COLO668 (cell line): ENCODE data around the gene DMRTB1.

ENCODE experiments used
- DNase-seq: peaks from one replicate; lab custom pipeline; 2025; ENCODE audit not compliant: unreplicated experiment; lab: John Stamatoyannopoulos, UW

DMRTB1 gene

GRCh38 chr1:53459321-53460175 lies at the start of gene DMRTB1:
DMRTB1 (plus strand) TSS chr1:53459399; CDS start chr1:53459454, 55 bp downstream.
- no peak for DNase-seq

- DNase-seq, result no peak
These were observed 49.5 kb upstream of the DMRTB1 start for GRCh38 chr1:53409695-53410094.

GRCh38 chr1:53410100-53410541 lies 49.1 kb upstream of the DMRTB1 start:
- no peak for DNase-seq

GRCh38 chr1:53410701-53411100 lies 48.5 kb upstream of the DMRTB1 start:
- DNase-seq, result no peak

- DNase-seq, result no peak
These were observed 47.6 kb upstream of the DMRTB1 start for GRCh38 chr1:53411541-53412152.

GRCh38 chr1:53412285-53413174 lies 46.7 kb upstream of the DMRTB1 start:
- no peak for DNase-seq

- DNase-seq, result no peak
These were observed 45.8 kb upstream of the DMRTB1 start for GRCh38 chr1:53413175-53414001.

GRCh38 chr1:53414632-53415031 lies 44.6 kb upstream of the DMRTB1 start:
- no peak for DNase-seq

GRCh38 chr1:53415432-53415831 lies 43.8 kb upstream of the DMRTB1 start:
- DNase-seq, result no peak

GRCh38 chr1:53416269-53416813 lies 42.9 kb upstream of the DMRTB1 start:
- DNase-seq, result no peak

- no peak for DNase-seq
These were observed 42.1 kb upstream of the DMRTB1 start for GRCh38 chr1:53417074-53417511.

- DNase-seq, result no peak
These were observed 40.2 kb upstream of the DMRTB1 start for GRCh38 chr1:53419034-53419433.

GRCh38 chr1:53420341-53420740 lies 38.9 kb upstream of the DMRTB1 start:
- DNase-seq, result no peak

GRCh38 chr1:53421208-53421607 lies 38.0 kb upstream of the DMRTB1 start:
- DNase-seq, result no peak

GRCh38 chr1:53430261-53430660 lies 28.9 kb upstream of the DMRTB1 start:
- no peak for DNase-seq

- no peak for DNase-seq
These were observed 28.4 kb upstream of the DMRTB1 start for GRCh38 chr1:53430779-53431178.

GRCh38 chr1:53431244-53431643 lies 28.0 kb upstream of the DMRTB1 start:
- DNase-seq, result no peak

- DNase-seq, result no peak
These were observed 27.2 kb upstream of the DMRTB1 start for GRCh38 chr1:53431805-53432565.

GRCh38 chr1:53432611-53433010 lies 26.6 kb upstream of the DMRTB1 start:
- DNase-seq, result no peak
